Transverse colon (tissue), 4 donors: Measurements from ENCODE around the gene USP28.

Experiments
- CTCF ChIP-seq, 5 experiments: fragments of 200-600 bp in 3 of 5; fragments of 450-650 bp in 2 of 5; sonication (generic) in 3 of 5; IDR thresholded peaks; 1 replicate in 2 of 5; 2 replicates in 3 of 5; pipeline ENCODE4 v1.5.1; 2016 to 2017; ENCODE audit warnings: antibody characterized with exemption in 5 of 5, inconsistent platforms in 3 of 5, mild to moderate bottlenecking in 2 of 5, moderate library complexity in 1 of 5
- EP300 ChIP-seq: sonication (generic); formaldehyde crosslinking; IDR thresholded peaks from one replicate; pipeline ENCODE4 v1.6.1; 2017; ENCODE audit warnings: antibody characterized with exemption, low read depth
- POLR2A ChIP-seq: fragments of 450-650 bp; IDR thresholded peaks from one replicate; pipeline ENCODE4 v1.6.1; 2016; ENCODE audit warnings: antibody characterized with exemption, mild to moderate bottlenecking, moderate library complexity
- POLR2AphosphoS5 ChIP-seq, 3 donors: sonication (generic); formaldehyde crosslinking; IDR thresholded peaks; one replicate each; pipeline ENCODE4 v1.6.1; 2016; ENCODE audit warnings: antibody characterized with exemption in 3 of 3

GRCh38 chr11:113802621-113803020 lies 72.8 kb downstream of the USP28 start:
- no peak for TF ChIP-seq POLR2AphosphoS5 (IDR thresholded peaks at IDR 0.05)
- TF ChIP-seq EP300 = no peak
- no peak for TF ChIP-seq CTCF (IDR thresholded peaks at IDR 0.05)
- no peak for TF ChIP-seq POLR2A
